Measurements from ENCODE around the gene KRT86. TPM values are rescaled to one million over a fixed set of nuclear protein-coding genes. Genes with fewer than 3 reads are reported as not detected.

Gene KRT86
- total and polyA plus RNA-seq, 2 of the 13 experiments (the other 11 are each of a cell fraction or from before 2014, with no cell fraction given), result not detected

GRCh38 chr12:52332381-52332780, 57.9 kb downstream of the KRT86 start:
- TF ChIP-seq THAP7 (CRISPR knock-in tag; IDR thresholded peaks at IDR 0.05) (no peak), TAF1 (CRISPR knock-in tag; IDR thresholded peaks at IDR 0.05) (no peak), ZNF749 (CRISPR knock-in tag; IDR thresholded peaks at IDR 0.05; ENCODE audit: borderline replicate concordance) (no peak), TSC22D2 (CRISPR knock-in tag; IDR thresholded peaks at IDR 0.05; ENCODE audit: borderline replicate concordance) (no peak), ZNF276 (CRISPR knock-in tag; IDR thresholded peaks at IDR 0.05; ENCODE audit: low read depth) (no peak), U2AF1 (optimal IDR thresholded peaks at IDR 0.05; ENCODE audit: low read depth, low read length) (no peak), ZNF30 (CRISPR knock-in tag; IDR thresholded peaks at IDR 0.05) (no peak), ZNF296 (CRISPR knock-in tag; conservative IDR thresholded peaks at IDR 0.05) (no peak), ZBTB2 (CRISPR knock-in tag; IDR thresholded peaks at IDR 0.05; ENCODE audit: low read depth) (no peak), PITX1 (CRISPR knock-in tag; IDR thresholded peaks at IDR 0.05) (no peak), ZNF256 (CRISPR knock-in tag; conservative IDR thresholded peaks at IDR 0.05) (no peak), UBTF (CRISPR knock-in tag; IDR thresholded peaks at IDR 0.05) (no peak), ZBTB3 (CRISPR knock-in tag; IDR thresholded peaks at IDR 0.05; ENCODE audit: borderline replicate concordance, low read depth) (no peak), BCL6 (CRISPR knock-in tag; IDR thresholded peaks at IDR 0.05) (no peak), SMC3 (IDR thresholded peaks at IDR 0.05; ENCODE audit: low read length) (no peak)
- Histone ChIP-seq H2AFZ (ENCODE audit: low read length) (no peak overlapping the region), H3K79me2 (ENCODE audit: insufficient read depth, low read length) (no peaks in the 10 kb centered on the region), H3K9ac (ENCODE audit: insufficient read depth, low read depth, low read length) (no peak overlapping the region), H3K4me2 (ENCODE audit: low read depth, low read length) (no peak overlapping the region), H3K4me3 (replicated peaks in 1 of 3; ENCODE audit: insufficient read depth in 1 of 3, low read depth in 2 of 3, low read length in 3 of 3) (no peak overlapping the region), H3K36me3 (replicated peaks in 1 of 2; ENCODE audit: control insufficient read depth in 1 of 2, insufficient read depth in 2 of 2, low read length in 2 of 2) (no peaks in the 10 kb centered on the region), H3K4me1 (ENCODE audit: insufficient read depth, low read length) (no peaks in the 10 kb centered on the region), H3K9me3 (ENCODE audit: low read length) (no peaks in the 10 kb centered on the region), H3K27ac (ENCODE audit: extremely low read length, insufficient read depth, low read length) (no peak overlapping the region), H3K27me3 (ENCODE audit: control insufficient read depth in 1 of 2, insufficient read depth in 2 of 2, low read length in 2 of 2) (peaks cover 0 to 3% of the 10 kb centered on the region in 2 experiments; a peak in 1 of 5 replicates), H4K20me1 (ENCODE audit: insufficient read depth, low read length) (no peaks in the 10 kb centered on the region)
- no CpG with 5 or more reads among the region's 1 CpG for WGBS (ENCODE audit: low lambda C conversion rate)
- ATAC-seq (no peak), DNase-seq (ENCODE audit: low spot score) (no peak), FAIRE-seq (no peak)
- intact Hi-C loops (cut with micrococcal nuclease; ENCODE audit: unreplicated experiment) (no loop called here), in situ Hi-C loops (cut with HindIII; ENCODE audit: extremely low pct_ligation_motif_present, low pct_unique_long_range_greater_than_20kb) (no loop called here)
- CTCF ChIA-PET (ENCODE audit: low intra/inter-chr PET ratio, low total read pairs), result no interaction called here
- BruUV-seq (replicated peaks), result no TSS peak
- POLR2A ChIA-PET, result no interaction called here

Data from HepG2 (cell line).